ENCODE data around the gene PRKCE. TPM values are rescaled to one million over a fixed set of nuclear protein-coding genes. Genes with fewer than 3 reads are reported as not detected.

PRKCE gene
- total and polyA plus RNA-seq, 4 donors = 2.5 to 38.6 (median 5.8) TPM

- TF ChIP-seq ZBTB33 (IDR thresholded peaks at IDR 0.05) (no peak), HNF4G (IDR thresholded peaks at IDR 0.05) (no peak), NR2F2 (IDR thresholded peaks at IDR 0.05) (no peak), TAF1 (conservative IDR thresholded peaks at IDR 0.05) (no peak), FOXA2 (IDR thresholded peaks at IDR 0.05) (no peak), EGR1 (IDR thresholded peaks at IDR 0.05; ENCODE audit: low read depth in 2 of 2) (no peak), FOXA1 (IDR thresholded peaks at IDR 0.05) (no peak), HNF4A (conservative IDR thresholded peaks at IDR 0.05) (no peak), SP1 (IDR thresholded peaks at IDR 0.05) (no peak)
These were observed 518.0 kb downstream of the PRKCE start (continued) for GRCh38 chr2:46169467-46169866.

- 42% methylated on average over 2 of the region's 2 CpGs for WGBS
- no peaks in the 10 kb centered on the region for H3K27me3 ChIP-seq (ENCODE audit: control insufficient read depth in 4 of 4, insufficient read depth in 4 of 4, low read length in 3 of 4)
- TF ChIP-seq FOXA1 (IDR thresholded peaks at IDR 0.05) (no peak), ZBTB33 (IDR thresholded peaks at IDR 0.05) (no peak), RAD21 (IDR thresholded peaks at IDR 0.05) (no peak), CTCF (IDR thresholded peaks at IDR 0.05; ENCODE audit: low read depth, low read length, missing input control) (no peak), GABPA (IDR thresholded peaks at IDR 0.05 in 1 of 2, conservative IDR thresholded peaks at IDR 0.05 in 1 of 2) (no peak), FOXA2 (IDR thresholded peaks at IDR 0.05) (no peak), NR2F2 (IDR thresholded peaks at IDR 0.05) (no peak), RXRA (IDR thresholded peaks at IDR 0.05) (no peak), YY1 (IDR thresholded peaks at IDR 0.05) (no peak), HNF4A (conservative IDR thresholded peaks at IDR 0.05) (no peak), MAX (IDR thresholded peaks at IDR 0.05) (no peak), JUND (IDR thresholded peaks at IDR 0.05) (no peak), SP1 (IDR thresholded peaks at IDR 0.05) (no peak), REST (IDR thresholded peaks at IDR 0.05) (no peak), HNF4G (IDR thresholded peaks at IDR 0.05) (no peak), TAF1 (conservative IDR thresholded peaks at IDR 0.05) (no peak), ATF3 (IDR thresholded peaks at IDR 0.05) (no peak), EGR1 (IDR thresholded peaks at IDR 0.05; ENCODE audit: low read depth in 2 of 2) (no peak)
- H3K4me3 ChIP-seq (ENCODE audit: low read depth in 1 of 3, low read length in 3 of 3) = no peak overlapping the region
- DNase-seq (ENCODE audit: low spot score) = no peak
- H3K36me3 ChIP-seq (ENCODE audit: control insufficient read depth in 4 of 4, insufficient read depth in 3 of 4, low read depth in 1 of 4, low read length in 3 of 4) = peaks cover 0 to 5% (median 0%) of the 10 kb centered on the region in 4 donors
- no peak overlapping the region for H3K9ac ChIP-seq (ENCODE audit: low read depth in 1 of 2, low read length in 2 of 2)
- H3K9me3 ChIP-seq (ENCODE audit: control insufficient read depth in 4 of 4, low read length in 3 of 4) = no peaks in the 10 kb centered on the region
- H3K4me1 ChIP-seq (ENCODE audit: control insufficient read depth in 4 of 4, insufficient read depth in 4 of 4, low read length in 3 of 4) = no peaks in the 10 kb centered on the region
- H3K27ac ChIP-seq (ENCODE audit: low read depth in 1 of 2, low read length in 2 of 2) = no peak overlapping the region
These were observed 518.6 kb downstream of the PRKCE start for GRCh38 chr2:46170026-46170425.

Measured in liver (tissue), 9 donors.